MM.1S (cell line): Measurements from ENCODE around the gene USP46.

ENCODE experiments used
- CTCF ChIP-seq: fragments of 300-600 bp; sonication (generic); IDR thresholded peaks from 2 replicates; pipeline ENCODE4 v1.5.1; 2016; ENCODE audit warnings: antibody characterized with exemption, low read length, mixed read lengths
- EZH2phosphoT487 ChIP-seq: fragments of 300-600 bp; sonication (generic); IDR thresholded peaks from 2 replicates; pipeline ENCODE4 v1.6.1; 2018; ENCODE audit warnings: antibody characterized with exemption, low read length

GRCh38 chr4:52586069-52586468 is 73.0 kb downstream of the USP46 start:
- TF ChIP-seq EZH2phosphoT487 (no peak), CTCF (no peak)
